GM23338 (cell line): Measurements from ENCODE around the gene KCTD18. TPM values are rescaled to one million over a fixed set of nuclear protein-coding genes. Genes with fewer than 3 reads are reported as not detected.

Source experiments
- ATAC-seq: fragments of 200-7000 bp; cut with Tn5 transposase; 3 replicates; pipeline ENCODE4 v1.9.1; 2020
- DNase-seq: peaks from one replicate; pipeline ENCODE4 v3.0.0-alpha.2; 2015; ENCODE audit warnings: low spot score
- H2AFZ ChIP-seq: fragments of 200-600 bp; sonication (generic); 2 replicates; pipeline ENCODE4 v1.8.0; 2016; ENCODE audit warnings: antibody characterized with exemption, mild to moderate bottlenecking, moderate library complexity
- H3F3A ChIP-seq: fragments of 200-600 bp; sonication (generic); replicated peaks from 2 replicates; pipeline ENCODE4 v1.8.0; 2017; ENCODE audit warnings: antibody characterized with exemption, mixed run types, low read depth
- H3K27ac ChIP-seq: fragments of 200-600 bp; sonication (generic); 2 replicates; pipeline ENCODE4 v1.6.1; 2016; ENCODE audit warnings: low read depth
- H3K27me3 ChIP-seq: fragments of 200-600 bp; sonication (generic); 2 replicates; pipeline ENCODE4 v1.8.0; 2016; ENCODE audit warnings: mild to moderate bottlenecking, mixed run types, moderate library complexity; ENCODE audit not compliant: insufficient read depth
- H3K36me3 ChIP-seq: fragments of 200-600 bp; sonication (generic); 2 replicates; pipeline ENCODE4 v1.8.0; 2016; ENCODE audit warnings: mild to moderate bottlenecking; ENCODE audit not compliant: insufficient read depth
- H3K4me1 ChIP-seq: fragments of 200-600 bp; sonication (generic); 2 replicates; pipeline ENCODE4 v1.8.0; 2016; ENCODE audit warnings: mild to moderate bottlenecking, moderate library complexity; ENCODE audit not compliant: insufficient read depth
- H3K4me2 ChIP-seq: fragments of 200-600 bp; sonication (generic); 2 replicates; pipeline ENCODE4 v1.7.1; 2017; ENCODE audit warnings: mixed run types
- H3K4me3 ChIP-seq: fragments of 200-600 bp; sonication (generic); 2 replicates; pipeline ENCODE4 v1.6.1; 2016; ENCODE audit warnings: mixed run types
- H3K79me2 ChIP-seq: fragments of 200-600 bp; sonication (generic); replicated peaks from 2 replicates; pipeline ENCODE4 v1.8.0; 2017; ENCODE audit warnings: mild to moderate bottlenecking; ENCODE audit not compliant: insufficient read depth
- H3K9me2 ChIP-seq: fragments of 200-600 bp; sonication (generic); 2 replicates; pipeline ENCODE4 v1.8.0; 2017; ENCODE audit not compliant: insufficient read depth
- H4K20me1 ChIP-seq: fragments of 200-600 bp; sonication (generic); replicated peaks from 2 replicates; pipeline ENCODE4 v1.8.0; 2017; ENCODE audit warnings: mild to moderate bottlenecking; ENCODE audit not compliant: insufficient read depth
- H3K27ac Mint-ChIP-seq: 2 replicates; pipeline ENCODE4 v1.8.0; 2020; ENCODE audit warnings: inconsistent platforms, mild to moderate bottlenecking, moderate library complexity, mixed read lengths
- H3K27me3 Mint-ChIP-seq: 3 replicates; pipeline ENCODE4 v1.8.0; 2022; ENCODE audit warnings: low read depth, mild to moderate bottlenecking, moderate library complexity, mixed read lengths, inconsistent platforms; ENCODE audit not compliant: insufficient read depth, poor library complexity
- H3K36me3 Mint-ChIP-seq: 3 replicates; pipeline ENCODE4 v1.8.0; 2021; ENCODE audit warnings: low read depth, mild to moderate bottlenecking, inconsistent platforms, moderate library complexity, mixed read lengths
- H3K4me1 Mint-ChIP-seq: 3 replicates; pipeline ENCODE4 v1.8.0; 2020; ENCODE audit warnings: mild to moderate bottlenecking, inconsistent platforms, mixed read lengths
- H3K4me3 Mint-ChIP-seq: 3 replicates; pipeline ENCODE4 v1.8.0; 2021; ENCODE audit warnings: moderate library complexity, mild to moderate bottlenecking, inconsistent platforms, mixed read lengths
- H3K9me3 Mint-ChIP-seq: 3 replicates; pipeline ENCODE4 v1.8.0; 2020; ENCODE audit warnings: moderate library complexity, mild to moderate bottlenecking, inconsistent platforms, mixed read lengths
- EZH2phosphoT487 ChIP-seq: fragments of 200-600 bp; sonication (generic); IDR thresholded peaks from one replicate; pipeline ENCODE4 v1.8.1; 2018; ENCODE audit warnings: antibody characterized with exemption; ENCODE audit not compliant: unreplicated experiment
- NANOG ChIP-seq: IDR thresholded peaks from 2 replicates; pipeline ENCODE4 v1.6.1; 2016; ENCODE audit warnings: antibody characterized with exemption, borderline replicate concordance
- ZNF331 ChIP-seq: fragments of 250-450 bp; sonication (Bioruptor Pico); IDR thresholded peaks from 2 replicates; pipeline ENCODE4 v1.5.0; 2020; ENCODE audit warnings: low read depth, mild to moderate bottlenecking, moderate library complexity
- polyA plus RNA-seq: library from polyadenylated mRNA; unstranded; fragments of >200 nt; fragmentation: Nextera tagmentation; extraction: Ambion mirVana; gene quantifications from 2 replicates; pipeline ENCODE4 v1.2.1, GENCODE V29; 2016
- total RNA-seq: library from RNA; depleted of rRNA; stranded (reverse); fragments of >200 nt; shearing (Covaris generic); gene quantifications from 2 replicates; pipeline ENCODE4 v1.2.3, GENCODE V29; 2014
- TF ChIP-seq, protein P1 (sequence below): IDR thresholded peaks from one replicate; pipeline ENCODE4 v1.6.1; 2018; ENCODE audit warnings: antibody characterized with exemption; ENCODE audit not compliant: unreplicated experiment
- TF ChIP-seq, protein P2 (sequence below): IDR thresholded peaks from 2 replicates; pipeline ENCODE4 v1.6.1; 2016; ENCODE audit warnings: antibody characterized with exemption

KCTD18 gene
- total and polyA plus RNA-seq, 2 experiments from 2014 or later = 3.3 to 4.7 TPM

DNA sequence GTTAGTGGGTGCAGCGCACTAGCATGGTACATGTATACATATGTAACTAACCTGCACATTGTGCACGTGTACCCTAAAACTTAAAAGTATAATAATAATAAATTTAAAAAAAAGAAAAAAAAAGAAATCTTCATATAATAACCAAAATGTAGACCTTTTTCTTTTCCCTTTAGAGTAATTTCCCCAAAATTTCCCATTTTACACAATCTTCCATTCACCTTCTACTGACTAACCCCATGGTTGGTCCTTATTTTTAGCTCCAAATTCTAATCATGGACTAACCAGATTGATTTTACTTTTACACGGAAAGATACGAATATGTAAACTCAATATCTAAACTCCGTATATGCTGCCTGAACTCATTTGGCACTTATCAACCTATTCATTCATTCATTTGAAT lies 7.7 kb downstream of the KCTD18 start:
- no peaks in the 10 kb centered on the region for H4K20me1 ChIP-seq
- no peaks in the 10 kb centered on the region for H3K9me2 ChIP-seq
- no peaks in the 10 kb centered on the region for H3K27me3 Mint-ChIP-seq
- no peaks in the 10 kb centered on the region for H3F3A ChIP-seq
- no peaks in the 10 kb centered on the region for H3K4me1 ChIP-seq
- no peaks in the 10 kb centered on the region for H3K36me3 ChIP-seq
- H3K27ac Mint-ChIP-seq = no peak overlapping the region
- H3K4me2 ChIP-seq = no peak overlapping the region
- H3K4me3 Mint-ChIP-seq = no peak overlapping the region
- ATAC-seq (no peak), DNase-seq (no peak)
- TF ChIP-seq NANOG = no peak
- TF ChIP-seq EZH2phosphoT487 = no peak
- TF ChIP-seq, protein P1, sequence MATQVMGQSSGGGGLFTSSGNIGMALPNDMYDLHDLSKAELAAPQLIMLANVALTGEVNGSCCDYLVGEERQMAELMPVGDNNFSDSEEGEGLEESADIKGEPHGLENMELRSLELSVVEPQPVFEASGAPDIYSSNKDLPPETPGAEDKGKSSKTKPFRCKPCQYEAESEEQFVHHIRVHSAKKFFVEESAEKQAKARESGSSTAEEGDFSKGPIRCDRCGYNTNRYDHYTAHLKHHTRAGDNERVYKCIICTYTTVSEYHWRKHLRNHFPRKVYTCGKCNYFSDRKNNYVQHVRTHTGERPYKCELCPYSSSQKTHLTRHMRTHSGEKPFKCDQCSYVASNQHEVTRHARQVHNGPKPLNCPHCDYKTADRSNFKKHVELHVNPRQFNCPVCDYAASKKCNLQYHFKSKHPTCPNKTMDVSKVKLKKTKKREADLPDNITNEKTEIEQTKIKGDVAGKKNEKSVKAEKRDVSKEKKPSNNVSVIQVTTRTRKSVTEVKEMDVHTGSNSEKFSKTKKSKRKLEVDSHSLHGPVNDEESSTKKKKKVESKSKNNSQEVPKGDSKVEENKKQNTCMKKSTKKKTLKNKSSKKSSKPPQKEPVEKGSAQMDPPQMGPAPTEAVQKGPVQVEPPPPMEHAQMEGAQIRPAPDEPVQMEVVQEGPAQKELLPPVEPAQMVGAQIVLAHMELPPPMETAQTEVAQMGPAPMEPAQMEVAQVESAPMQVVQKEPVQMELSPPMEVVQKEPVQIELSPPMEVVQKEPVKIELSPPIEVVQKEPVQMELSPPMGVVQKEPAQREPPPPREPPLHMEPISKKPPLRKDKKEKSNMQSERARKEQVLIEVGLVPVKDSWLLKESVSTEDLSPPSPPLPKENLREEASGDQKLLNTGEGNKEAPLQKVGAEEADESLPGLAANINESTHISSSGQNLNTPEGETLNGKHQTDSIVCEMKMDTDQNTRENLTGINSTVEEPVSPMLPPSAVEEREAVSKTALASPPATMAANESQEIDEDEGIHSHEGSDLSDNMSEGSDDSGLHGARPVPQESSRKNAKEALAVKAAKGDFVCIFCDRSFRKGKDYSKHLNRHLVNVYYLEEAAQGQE = no peak
- TF ChIP-seq ZNF331 (CRISPR knock-in tag) = no peak
- peaks cover 2% of the 10 kb centered on the region; the same call in 1 of the 3 replicates for H3K9me3 Mint-ChIP-seq
- no peak overlapping the region for H3K4me3 ChIP-seq
- H3K79me2 ChIP-seq = no peaks in the 10 kb centered on the region
- H3K4me1 Mint-ChIP-seq = no peaks in the 10 kb centered on the region
- H2AFZ ChIP-seq = no peak overlapping the region
- H3K27me3 ChIP-seq = no peaks in the 10 kb centered on the region
- H3K36me3 Mint-ChIP-seq = peaks cover 7% of the 10 kb centered on the region; the same call in 1 of the 3 replicates
- no peak overlapping the region for H3K27ac ChIP-seq

DNA sequence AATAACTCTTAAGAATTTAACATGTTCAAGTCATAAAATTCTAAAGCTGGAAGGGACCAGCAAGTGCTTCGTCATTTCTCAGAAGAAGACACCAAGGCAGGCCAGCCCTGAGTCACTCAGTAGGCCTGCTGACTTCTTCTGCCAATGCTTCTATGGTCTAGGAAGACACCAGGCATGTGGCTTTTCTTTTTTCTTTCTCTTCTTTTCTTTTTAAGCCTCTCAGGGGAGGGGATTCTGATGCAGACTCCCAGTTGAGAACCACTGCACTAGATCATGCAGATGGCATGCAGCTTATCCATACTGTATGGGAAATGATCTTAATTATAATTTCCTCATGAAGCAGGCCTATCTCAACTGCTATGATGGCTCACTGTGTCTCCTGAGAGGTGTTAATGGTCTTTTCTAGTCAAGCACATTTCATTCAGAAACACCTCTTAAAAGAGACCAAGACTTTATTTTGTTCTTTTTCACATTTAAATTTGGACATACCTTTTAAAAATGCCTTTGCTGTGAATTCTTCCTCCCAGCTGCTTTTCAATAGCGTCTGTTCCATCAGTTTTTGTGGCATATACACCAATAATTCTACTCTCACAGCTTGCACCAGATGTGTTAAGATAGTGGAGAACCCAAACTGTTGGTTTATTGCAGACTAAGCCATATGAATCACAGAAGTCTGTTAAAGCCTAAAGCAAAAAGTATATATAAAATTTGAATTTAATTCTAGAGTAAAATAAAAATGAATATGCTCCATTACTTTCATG lies 11.3 kb downstream of the KCTD18 start:
- no peak overlapping the region for H3K4me3 ChIP-seq
- H3K36me3 Mint-ChIP-seq = peaks cover 9% of the 10 kb centered on the region; the same call in 2 of the 3 replicates
- TF ChIP-seq, protein P1 = no peak
- TF ChIP-seq, protein P2, sequence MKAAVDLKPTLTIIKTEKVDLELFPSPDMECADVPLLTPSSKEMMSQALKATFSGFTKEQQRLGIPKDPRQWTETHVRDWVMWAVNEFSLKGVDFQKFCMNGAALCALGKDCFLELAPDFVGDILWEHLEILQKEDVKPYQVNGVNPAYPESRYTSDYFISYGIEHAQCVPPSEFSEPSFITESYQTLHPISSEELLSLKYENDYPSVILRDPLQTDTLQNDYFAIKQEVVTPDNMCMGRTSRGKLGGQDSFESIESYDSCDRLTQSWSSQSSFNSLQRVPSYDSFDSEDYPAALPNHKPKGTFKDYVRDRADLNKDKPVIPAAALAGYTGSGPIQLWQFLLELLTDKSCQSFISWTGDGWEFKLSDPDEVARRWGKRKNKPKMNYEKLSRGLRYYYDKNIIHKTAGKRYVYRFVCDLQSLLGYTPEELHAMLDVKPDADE = no peak

More for the DNA sequence above, 11.3 kb downstream of the KCTD18 start:
- H3K4me2 ChIP-seq = no peak overlapping the region
- H4K20me1 ChIP-seq = no peaks in the 10 kb centered on the region
- H3K36me3 ChIP-seq = no peaks in the 10 kb centered on the region
- H3K27me3 Mint-ChIP-seq = no peaks in the 10 kb centered on the region
- H3K4me1 Mint-ChIP-seq = no peaks in the 10 kb centered on the region
- H3K4me1 ChIP-seq = no peaks in the 10 kb centered on the region
- H3K27ac ChIP-seq = no peak overlapping the region
- DNase-seq = no peak
- H2AFZ ChIP-seq = no peak overlapping the region
- no peaks in the 10 kb centered on the region for H3F3A ChIP-seq
- no peaks in the 10 kb centered on the region for H3K79me2 ChIP-seq
- H3K9me3 Mint-ChIP-seq = peaks cover 2% of the 10 kb centered on the region; the same call in 1 of the 3 replicates
- no peak overlapping the region for H3K27ac Mint-ChIP-seq
- H3K4me3 Mint-ChIP-seq = no peak overlapping the region
- no peaks in the 10 kb centered on the region for H3K27me3 ChIP-seq
- H3K9me2 ChIP-seq = no peaks in the 10 kb centered on the region
- ATAC-seq = no peak
